Adrenal gland (tissue), 12 donors: ENCODE data around the gene PEG3. TPM values are rescaled to one million over a fixed set of nuclear protein-coding genes. Genes with fewer than 3 reads are reported as not detected.

ENCODE experiments used
- DNase-seq, 7 donors: peaks; one replicate each; pipeline ENCODE4 v3.0.0-alpha.2; 2019 to 2020
- H3K27ac ChIP-seq, 5 donors: fragments of 200-600 bp; sonication (generic) in 4 of 5; 1 replicate in 3 of 5; 2 replicates in 2 of 5; pipeline versions ENCODE4 v1.5.1 to v1.8.0; 2016 to 2020; ENCODE audit warnings: mild to moderate bottlenecking in 1 of 5
- H3K27me3 ChIP-seq: fragments of 200-600 bp; 2 replicates; pipeline ENCODE4 v1.8.0; 2021
- H3K36me3 ChIP-seq, 2 donors: fragments of 200-600 bp; replicated peaks in 1 of 2; 1 replicate in 1 of 2; 2 replicates in 1 of 2; pipeline versions ENCODE4 v1.5.1 to v1.8.0; 2018 to 2022
- H3K4me1 ChIP-seq, 2 donors: fragments of 200-600 bp; replicated peaks in 1 of 2; 1 replicate in 1 of 2; 2 replicates in 1 of 2; pipeline versions ENCODE4 v1.5.1 to v1.8.0; 2018 to 2021
- H3K4me3 ChIP-seq, 4 donors: fragments of 200-600 bp; sonication (generic) in 3 of 4; one replicate each; pipeline ENCODE4 v1.5.1; 2016 to 2018
- H3K9me3 ChIP-seq, 3 donors: fragments of 200-600 bp; sonication (generic) in 1 of 3; replicated peaks in 1 of 3; 1 replicate in 2 of 3; 2 replicates in 1 of 3; pipeline versions ENCODE4 v1.5.1 to v1.8.0; 2016 to 2021
- POLR2A ChIP-seq, 2 donors: fragments of 450-650 bp; IDR thresholded peaks; one replicate each; pipeline ENCODE4 v1.6.1; 2017; ENCODE audit warnings: antibody characterized with exemption in 2 of 2, mild to moderate bottlenecking in 2 of 2, moderate library complexity in 1 of 2
- WGBS, 4 donors: extraction: QIAGEN DNeasy Blood & Tissue Kit in 2 of 4; methylation state at CpG; one replicate each; pipeline versions ENCODE4 v1.1.5 to v1.1.7; 2013 to 2017; 5-methylcytosine and 5-hydroxymethylcytosine counted together
- intact Hi-C, 2 donors: fragments of 100-400 bp; cut with DNase I; formaldehyde crosslinking; loops; one replicate each; pipeline versions ENCODE4 v1.14.1 to v1.15.0; 2022 to 2023
- polyA plus RNA-seq, 3 donors: library from polyadenylated mRNA; stranded (reverse); fragments of 200-250 nt in 2 of 3; fragments of 350-450 nt in 1 of 3; fragmentation: Illumina TruSeq in 1 of 3; extraction: RNeasy Lipid Tissue Mini Kit (QIAGEN cat#74804) in 1 of 3; gene quantifications; one replicate each; pipeline ENCODE4 v1.2.3, GENCODE V29; 2013 to 2014
- total RNA-seq, 9 donors: library from RNA; depleted of rRNA in 4 of 9; stranded (reverse); fragments of >200 nt in 4 of 9; fragments of 120-200 nt in 1 of 9; fragmentation: NEBNext Ultra II Directional in 1 of 9; extraction: Animal tissue kit (Norgen Biotek cat#: 25700) in 1 of 9; gene quantifications; one replicate each; pipeline versions ENCODE4 v1.1.0 to v1.2.4, GENCODE V29; 2013 to 2023
- TF ChIP-seq, protein P1 (sequence below), 6 experiments: fragments of 450-650 bp in 4 of 6; fragments of 200-600 bp in 2 of 6; sonication (generic) in 1 of 6; IDR thresholded peaks; 1 replicate in 5 of 6; 2 replicates in 1 of 6; pipeline versions ENCODE4 v1.5.1 to v1.8.0; 2016 to 2021; ENCODE audit warnings: antibody characterized with exemption in 6 of 6, mild to moderate bottlenecking in 2 of 6, moderate library complexity in 1 of 6
- donor health status: healthy with polysubstance abuse.
- donor health status: Bipolar disorder and iron deficiency.
- donor health status: DM: yes; HTN: yes; CAD: no.
- donor health status: DM: no; HTN: no; CAD: no.
- donor health status: DM: no; HTN: no; CAD: no.
- donor health status: DM: yes; HTN: yes; CAD: no.

Gene PEG3
- total and polyA plus RNA-seq, 12 donors = 17.3 to 743 (median 235) TPM

DNA sequence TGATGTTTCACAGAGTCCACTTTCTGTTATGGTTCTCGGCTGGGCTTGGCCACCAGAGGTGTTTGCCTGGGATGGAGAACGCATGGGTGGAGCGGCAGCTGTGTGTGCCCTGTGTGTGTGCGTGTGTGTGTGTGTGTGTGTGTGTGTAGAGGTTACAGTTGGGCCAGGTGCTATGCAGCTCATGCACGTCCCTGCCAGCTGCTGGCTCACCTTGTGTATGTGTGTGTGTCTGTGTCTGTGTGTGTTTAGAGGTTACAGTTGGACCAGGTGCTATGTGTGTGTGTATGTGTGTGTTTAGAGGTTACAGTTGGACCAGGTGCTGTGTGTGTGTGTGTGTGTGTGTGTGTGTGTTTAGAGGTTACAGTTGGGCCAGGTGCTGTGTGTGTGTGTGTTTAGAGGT is 33.0 kb upstream of the PEG3 start:
- TF ChIP-seq, protein P1, sequence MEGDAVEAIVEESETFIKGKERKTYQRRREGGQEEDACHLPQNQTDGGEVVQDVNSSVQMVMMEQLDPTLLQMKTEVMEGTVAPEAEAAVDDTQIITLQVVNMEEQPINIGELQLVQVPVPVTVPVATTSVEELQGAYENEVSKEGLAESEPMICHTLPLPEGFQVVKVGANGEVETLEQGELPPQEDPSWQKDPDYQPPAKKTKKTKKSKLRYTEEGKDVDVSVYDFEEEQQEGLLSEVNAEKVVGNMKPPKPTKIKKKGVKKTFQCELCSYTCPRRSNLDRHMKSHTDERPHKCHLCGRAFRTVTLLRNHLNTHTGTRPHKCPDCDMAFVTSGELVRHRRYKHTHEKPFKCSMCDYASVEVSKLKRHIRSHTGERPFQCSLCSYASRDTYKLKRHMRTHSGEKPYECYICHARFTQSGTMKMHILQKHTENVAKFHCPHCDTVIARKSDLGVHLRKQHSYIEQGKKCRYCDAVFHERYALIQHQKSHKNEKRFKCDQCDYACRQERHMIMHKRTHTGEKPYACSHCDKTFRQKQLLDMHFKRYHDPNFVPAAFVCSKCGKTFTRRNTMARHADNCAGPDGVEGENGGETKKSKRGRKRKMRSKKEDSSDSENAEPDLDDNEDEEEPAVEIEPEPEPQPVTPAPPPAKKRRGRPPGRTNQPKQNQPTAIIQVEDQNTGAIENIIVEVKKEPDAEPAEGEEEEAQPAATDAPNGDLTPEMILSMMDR (IDR thresholded peaks at IDR 0.05) = no peak
- no peak for TF ChIP-seq POLR2A (IDR thresholded peaks at IDR 0.05)
- no peak for DNase-seq
- H3K36me3 ChIP-seq = no peaks in the 10 kb centered on the region

DNA sequence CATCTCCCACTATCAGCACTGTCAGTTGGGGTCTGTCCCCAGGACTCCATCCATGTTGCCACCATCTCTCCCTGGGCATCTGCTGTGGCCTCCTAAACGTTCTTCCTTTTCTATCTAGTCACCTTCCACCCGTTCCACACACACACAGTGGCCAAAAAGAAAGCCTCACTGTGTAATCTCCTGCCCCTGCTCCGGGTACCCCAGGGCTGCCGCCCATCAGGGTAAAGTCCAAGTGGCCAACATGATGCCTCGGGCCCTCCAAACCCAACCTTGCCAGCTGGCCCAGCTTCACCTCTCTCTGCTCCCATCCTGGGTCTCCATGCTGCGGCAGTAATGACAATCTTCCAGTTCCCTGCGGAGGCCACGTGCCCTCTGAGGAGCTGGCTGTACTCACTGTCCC is 29.4 kb upstream of the PEG3 start:
- no peak overlapping the region for H3K27ac ChIP-seq
- intact Hi-C loops = no loop called here
- no peak for DNase-seq
- no peaks in the 10 kb centered on the region for H3K9me3 ChIP-seq
- TF ChIP-seq, protein P1 (IDR thresholded peaks at IDR 0.05) = no peak
- no peak for TF ChIP-seq POLR2A (IDR thresholded peaks at IDR 0.05)
- H3K27me3 ChIP-seq = no peaks in the 10 kb centered on the region
- 78 to 96% (median 84%) methylated on average over 7 to 8 of the region's 8 CpGs for WGBS, 4 donors
- H3K36me3 ChIP-seq = no peaks in the 10 kb centered on the region
- no peaks in the 10 kb centered on the region for H3K4me1 ChIP-seq
- no peak overlapping the region for H3K4me3 ChIP-seq

More for the DNA sequence above, 33.0 kb upstream of the PEG3 start:
- 87 to 95% (median 92%) methylated on average over 4 to 5 of the region's 5 CpGs for WGBS, 4 donors
- H3K27me3 ChIP-seq = no peaks in the 10 kb centered on the region
- no peaks in the 10 kb centered on the region for H3K9me3 ChIP-seq
- intact Hi-C loops = no loop called here
- no peaks in the 10 kb centered on the region for H3K4me1 ChIP-seq
- H3K4me3 ChIP-seq = no peak overlapping the region
- H3K27ac ChIP-seq = no peak overlapping the region

DNA sequence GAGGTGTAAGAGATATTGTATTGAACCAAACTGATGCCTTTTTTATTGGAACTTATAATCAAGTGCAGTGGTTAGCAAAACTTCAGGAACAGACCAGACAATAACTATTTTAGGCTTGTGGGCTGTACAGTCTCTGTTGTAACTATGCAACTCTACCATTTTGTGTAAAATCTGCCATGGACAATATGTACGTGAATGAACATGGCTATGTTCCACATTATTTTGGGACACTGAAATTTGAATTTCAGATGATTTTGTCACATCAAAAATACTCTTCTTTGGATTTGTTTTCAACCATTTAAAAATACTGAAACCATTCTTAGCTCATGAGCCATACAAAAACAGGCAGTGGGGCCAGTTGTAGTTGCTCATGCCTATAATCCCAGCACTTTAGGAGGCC is 27.9 kb upstream of the PEG3 start:
- intact Hi-C loops = no loop called here
- Histone ChIP-seq H3K27ac (no peak overlapping the region), H3K9me3 (no peaks in the 10 kb centered on the region), H3K4me1 (no peaks in the 10 kb centered on the region), H3K4me3 (no peak overlapping the region), H3K36me3 (no peaks in the 10 kb centered on the region), H3K27me3 (no peaks in the 10 kb centered on the region)
- 93 to 100% (median 98%) methylated on average over 1 of the region's 1 CpG for WGBS, 4 donors
- TF ChIP-seq, protein P1 (IDR thresholded peaks at IDR 0.05) = no peak
- no peak for TF ChIP-seq POLR2A (IDR thresholded peaks at IDR 0.05)
- no peak for DNase-seq

DNA sequence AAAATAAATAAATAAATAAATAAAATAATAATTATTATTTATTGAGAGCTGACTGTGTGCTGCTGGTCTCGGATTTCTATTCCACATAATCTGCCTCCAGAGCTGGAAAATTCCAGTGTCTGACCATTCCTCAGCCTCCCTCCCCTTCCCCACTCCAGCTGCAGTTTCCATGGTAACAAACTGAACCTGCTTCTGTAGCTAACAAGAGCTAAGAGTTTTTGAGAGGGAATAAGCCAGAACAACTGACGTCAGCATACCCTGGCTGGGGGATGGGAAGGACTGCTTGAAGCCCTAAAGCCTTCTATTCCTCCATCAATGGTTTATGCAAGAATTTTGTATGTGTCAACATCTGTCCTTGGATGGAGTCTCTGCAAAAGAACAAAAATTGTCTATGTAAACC is 26.0 kb upstream of the PEG3 start:
- TF ChIP-seq POLR2A (IDR thresholded peaks at IDR 0.05) = no peak
- WGBS, 4 donors = 23 to 36% (median 26%) methylated on average over 2 of the region's 2 CpGs
- intact Hi-C loops = no loop called here
- no peak overlapping the region for H3K27ac ChIP-seq
- H3K4me1 ChIP-seq = no peaks in the 10 kb centered on the region
- no peak overlapping the region for H3K4me3 ChIP-seq
- no peaks in the 10 kb centered on the region for H3K27me3 ChIP-seq
- DNase-seq = peak in 5 of 7 donors; percentile 26 to 79 (median 37)
- H3K9me3 ChIP-seq = no peaks in the 10 kb centered on the region
- no peaks in the 10 kb centered on the region for H3K36me3 ChIP-seq

DNA sequence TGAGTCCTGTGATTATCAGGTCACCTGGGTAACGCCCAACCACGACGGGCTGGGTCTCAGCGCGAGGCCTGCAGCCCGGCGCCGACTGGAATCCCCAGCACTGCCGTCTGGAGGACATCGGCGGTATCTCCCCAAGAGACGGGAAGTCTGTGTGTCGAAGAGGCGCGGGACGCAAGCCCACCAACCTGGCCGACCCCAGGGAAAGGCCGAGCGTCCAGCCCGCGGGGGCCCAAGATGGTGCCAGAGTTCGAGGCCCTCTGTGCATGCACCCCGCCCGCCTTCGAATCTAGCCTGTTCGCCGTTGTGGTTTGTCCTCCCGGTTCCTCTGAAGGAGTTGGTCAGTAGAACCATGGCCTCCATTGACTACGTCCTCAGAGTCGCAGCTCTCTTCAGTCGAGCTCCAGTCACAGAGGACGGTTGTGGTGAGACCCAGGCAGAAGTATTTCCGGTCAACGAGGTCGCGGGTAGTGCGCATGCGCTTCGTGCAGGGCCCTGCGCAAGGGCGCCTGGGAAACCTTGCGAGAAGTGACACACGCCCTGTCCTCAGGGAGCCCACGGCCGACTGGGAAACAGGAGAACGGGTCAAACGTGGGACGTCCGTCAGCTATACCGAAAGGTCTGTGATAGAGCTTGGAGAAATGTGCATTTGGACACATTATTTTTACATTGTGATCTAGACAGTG is 24.1 kb upstream of the PEG3 start:
- no peak for DNase-seq
- Histone ChIP-seq H3K9me3 (no peaks in the 10 kb centered on the region), H3K4me3 (no peak overlapping the region), H3K27ac (no peak overlapping the region), H3K4me1 (no peaks in the 10 kb centered on the region), H3K27me3 (no peaks in the 10 kb centered on the region), H3K36me3 (no peaks in the 10 kb centered on the region)
- 66 to 78% (median 74%) methylated on average over 34 to 50 of the region's 50 CpGs for WGBS, 4 donors
- intact Hi-C loops = no loop called here
- TF ChIP-seq POLR2A (IDR thresholded peaks at IDR 0.05) = no peak
- TF ChIP-seq, protein P1 (IDR thresholded peaks at IDR 0.05) = no peak
